HUES6 (cell line): ENCODE results near the gene NACC1.

Experiments used
- H3K27ac ChIP-seq: 2 replicates; pipeline ENCODE4 v1.7.0; 2013; ENCODE audit warnings: low read depth, mild to moderate bottlenecking, low read length, inconsistent platforms
- H3K27me3 ChIP-seq: 2 replicates; pipeline ENCODE4 v1.6.1; 2013; ENCODE audit warnings: low read length; ENCODE audit not compliant: control insufficient read depth, insufficient read depth
- H3K36me3 ChIP-seq: 2 replicates; pipeline ENCODE4 v1.6.1; 2013; ENCODE audit warnings: low read length; ENCODE audit not compliant: control insufficient read depth, insufficient read depth
- H3K4me1 ChIP-seq: 2 replicates; pipeline ENCODE4 v1.6.1; 2013; ENCODE audit warnings: low read length; ENCODE audit not compliant: control insufficient read depth, insufficient read depth
- H3K4me3 ChIP-seq: 2 replicates; pipeline ENCODE4 v1.5.1; 2013; ENCODE audit warnings: low read depth, low read length
- H3K9ac ChIP-seq: one replicate; pipeline ENCODE4 v1.6.1; 2013; ENCODE audit warnings: mild to moderate bottlenecking, low read length
- H3K9me3 ChIP-seq: 2 replicates; pipeline ENCODE4 v1.6.1; 2013; ENCODE audit warnings: low read depth, low read length; ENCODE audit not compliant: control insufficient read depth, insufficient read depth

Gene NACC1

DNA sequence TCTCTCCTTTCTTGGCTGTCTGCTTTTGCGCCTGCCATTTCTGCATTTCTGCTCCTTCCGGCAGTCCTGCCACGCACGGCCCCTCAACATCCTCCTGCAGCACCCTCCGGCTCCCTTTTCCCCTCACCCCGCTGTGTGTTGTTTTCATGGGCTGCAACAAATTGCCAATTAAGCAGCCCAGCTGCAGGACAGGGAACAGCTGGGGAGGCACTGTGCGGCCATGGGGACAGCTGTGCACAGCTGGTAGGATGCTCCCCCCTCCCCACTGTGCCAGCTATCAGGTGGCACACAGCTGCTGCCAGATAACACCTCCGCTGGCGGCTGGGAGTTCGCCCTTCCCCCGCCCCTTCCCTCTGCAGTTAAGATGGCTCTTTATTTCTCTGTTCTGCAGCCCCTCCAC is 40.8 kb upstream of the NACC1 start:
- peaks cover 23% of the 10 kb centered on the region for H3K27me3 ChIP-seq
- no peak overlapping the region for H3K9ac ChIP-seq
- H3K9me3 ChIP-seq = no peaks in the 10 kb centered on the region
- H3K27ac ChIP-seq = no peak overlapping the region
- no peaks in the 10 kb centered on the region for H3K36me3 ChIP-seq
- peaks cover 38% of the 10 kb centered on the region for H3K4me1 ChIP-seq
- H3K4me3 ChIP-seq = 0 out of 2 replicates have a peak overlapping the region, but pooled peaks have one; percentile 15

DNA sequence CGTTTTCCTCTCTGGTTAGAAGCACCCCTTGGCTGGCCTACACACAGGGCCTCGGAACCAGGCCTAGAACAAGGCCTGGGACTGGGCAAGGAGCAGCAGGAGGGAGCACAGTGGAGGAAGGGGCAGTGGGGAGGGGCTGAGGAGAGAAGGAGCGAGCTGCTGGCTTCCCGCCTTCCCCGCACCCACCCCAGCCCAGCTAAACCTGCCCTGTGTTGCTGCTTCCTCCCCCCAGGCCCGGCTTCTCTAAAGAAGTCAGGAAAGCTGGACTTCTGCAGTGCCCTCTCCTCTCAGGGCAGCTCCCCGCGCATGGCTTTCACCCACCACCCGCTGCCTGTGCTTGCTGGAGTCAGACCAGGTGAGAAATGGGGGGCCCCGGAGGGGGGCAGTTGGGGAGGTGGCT is 39.7 kb upstream of the NACC1 start:
- H3K36me3 ChIP-seq = no peaks in the 10 kb centered on the region
- H3K9me3 ChIP-seq = no peaks in the 10 kb centered on the region
- peaks cover 46% of the 10 kb centered on the region for H3K4me1 ChIP-seq
- peaks cover 24% of the 10 kb centered on the region for H3K27me3 ChIP-seq
- H3K4me3 ChIP-seq = no peak overlapping the region
- H3K9ac ChIP-seq = no peak overlapping the region
- no peak overlapping the region for H3K27ac ChIP-seq

DNA sequence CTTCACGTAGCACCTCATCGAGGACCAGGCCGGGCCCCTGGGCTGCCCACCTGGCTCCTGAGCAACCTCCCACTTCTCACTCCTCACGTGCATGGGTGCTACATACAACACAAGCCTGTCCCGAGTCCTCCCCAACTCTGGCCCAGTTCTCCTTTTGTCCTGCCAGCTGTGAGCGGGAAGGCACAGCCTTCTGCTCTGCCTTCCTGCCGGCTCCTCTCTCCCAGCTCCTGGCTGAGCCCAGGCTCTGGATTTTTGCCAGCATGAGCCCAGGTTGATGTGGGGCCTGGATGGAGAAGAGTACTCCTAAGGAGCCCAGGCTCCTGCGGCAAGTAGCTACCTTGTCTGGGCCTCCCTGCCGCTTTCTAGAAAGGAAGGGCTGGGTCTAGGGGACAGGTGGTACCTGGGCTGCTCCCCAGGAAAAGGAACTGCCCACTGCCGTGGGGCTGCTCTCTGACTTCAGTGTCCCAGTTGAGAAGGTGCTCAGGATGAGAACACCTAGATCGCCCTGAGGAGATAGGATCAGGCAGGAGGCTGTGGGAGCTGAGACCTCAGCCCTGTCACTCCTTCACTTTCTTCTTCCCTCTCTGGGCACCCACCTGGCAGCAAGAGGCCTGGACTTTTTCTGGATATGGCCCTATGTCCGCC is 39.0 kb upstream of the NACC1 start:
- Histone ChIP-seq H3K4me1 (peaks cover 49% of the 10 kb centered on the region), H3K9me3 (no peaks in the 10 kb centered on the region), H3K4me3 (no peak overlapping the region), H3K27ac (no peak overlapping the region), H3K27me3 (peaks cover 28% of the 10 kb centered on the region), H3K36me3 (no peaks in the 10 kb centered on the region), H3K9ac (no peak overlapping the region)

DNA sequence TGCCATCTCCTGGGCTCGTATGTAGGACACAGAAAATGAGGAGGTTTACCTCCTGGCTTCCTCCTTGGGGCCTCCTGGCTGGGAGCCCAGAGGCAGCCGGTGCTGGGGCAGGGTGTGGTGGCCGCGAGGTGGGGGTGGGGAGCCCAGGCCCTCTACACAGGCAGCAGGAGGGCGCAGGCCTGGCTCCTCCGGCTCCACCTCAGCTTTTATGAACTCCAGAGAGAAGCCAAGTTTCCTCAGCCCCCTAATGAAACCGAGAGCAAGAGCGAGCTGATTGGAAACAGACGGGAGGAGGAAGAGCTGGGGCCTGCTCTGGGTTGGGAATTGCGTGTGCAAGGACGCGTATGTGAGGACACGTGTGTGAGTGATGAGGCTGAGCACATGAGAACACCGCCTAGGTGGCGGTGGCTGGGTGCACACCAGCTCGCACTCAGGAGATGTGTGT is 38.5 kb upstream of the NACC1 start:
- H3K27ac ChIP-seq = no peak overlapping the region
- H3K36me3 ChIP-seq = no peaks in the 10 kb centered on the region
- no peaks in the 10 kb centered on the region for H3K9me3 ChIP-seq
- H3K9ac ChIP-seq = no peak overlapping the region
- peaks cover 49% of the 10 kb centered on the region for H3K4me1 ChIP-seq
- H3K4me3 ChIP-seq = no peak overlapping the region
- H3K27me3 ChIP-seq = peaks cover 28% of the 10 kb centered on the region

DNA sequence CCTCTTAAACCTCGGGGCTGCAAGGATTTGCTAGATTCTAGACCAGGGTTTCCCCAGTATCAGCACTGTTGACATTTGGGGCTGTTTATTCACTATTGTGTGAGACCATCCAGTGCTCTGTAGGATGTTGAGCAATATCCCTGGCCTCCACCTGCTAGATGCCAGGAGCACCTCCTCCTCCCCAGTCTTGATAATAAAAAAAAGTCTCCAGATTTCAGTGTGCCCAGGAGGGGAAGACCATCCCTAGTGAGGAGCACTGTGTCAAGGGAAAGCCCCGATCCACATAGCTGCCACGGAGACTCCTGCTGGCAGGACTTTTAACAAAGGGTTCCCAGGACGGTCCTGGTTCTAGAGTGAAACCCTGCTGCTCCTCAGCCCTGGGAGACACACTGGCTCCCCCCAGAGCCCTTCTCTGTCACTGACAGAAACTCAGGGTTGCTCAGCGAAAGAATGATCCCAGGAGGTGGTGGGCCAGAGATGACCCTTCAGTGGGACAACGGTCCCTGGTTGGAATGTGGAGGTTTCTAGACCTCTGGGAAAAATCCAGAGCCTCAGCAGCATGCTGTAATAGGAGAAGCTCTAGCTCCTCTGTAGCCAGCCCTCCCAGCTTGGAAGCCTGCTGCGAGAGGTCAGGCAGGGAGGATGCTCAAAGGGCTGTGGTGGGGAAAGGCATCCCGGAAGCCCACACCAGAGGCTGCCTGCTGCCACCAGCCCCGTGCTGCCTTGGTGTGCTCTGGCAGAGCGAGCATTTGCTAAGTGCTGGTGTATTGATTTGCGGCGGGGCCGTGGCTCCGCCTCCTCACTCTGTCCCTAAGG is 35.7 kb upstream of the NACC1 start:
- H3K27me3 ChIP-seq = peaks cover 18% of the 10 kb centered on the region
- no peaks in the 10 kb centered on the region for H3K9me3 ChIP-seq
- no peak overlapping the region for H3K4me3 ChIP-seq
- H3K4me1 ChIP-seq = peaks cover 35% of the 10 kb centered on the region
- no peak overlapping the region for H3K27ac ChIP-seq
- H3K9ac ChIP-seq = no peak overlapping the region
- H3K36me3 ChIP-seq = no peaks in the 10 kb centered on the region

DNA sequence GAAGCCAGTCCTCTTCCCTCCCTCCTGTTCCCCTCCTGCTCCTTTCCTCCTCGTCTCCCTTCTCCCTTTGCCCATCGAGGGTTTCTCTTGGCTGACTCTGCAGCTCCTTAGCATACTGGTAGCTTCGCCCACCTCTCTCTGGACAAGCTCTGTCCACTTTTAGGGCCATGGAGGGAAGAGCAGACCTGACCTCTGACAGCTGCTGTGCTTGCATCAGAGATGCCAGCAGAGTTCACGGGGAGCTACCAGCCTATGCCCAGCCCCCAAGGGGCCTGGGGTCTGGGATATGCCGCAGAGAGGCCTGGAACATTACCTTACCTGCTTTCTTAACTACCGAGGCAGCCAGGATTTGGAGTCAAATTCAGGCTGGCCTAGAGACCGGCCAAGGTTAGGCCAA is 35.1 kb upstream of the NACC1 start:
- peaks cover 19% of the 10 kb centered on the region for H3K27me3 ChIP-seq
- H3K9ac ChIP-seq = no peak overlapping the region
- no peak overlapping the region for H3K4me3 ChIP-seq
- no peak overlapping the region for H3K27ac ChIP-seq
- H3K9me3 ChIP-seq = no peaks in the 10 kb centered on the region
- no peaks in the 10 kb centered on the region for H3K36me3 ChIP-seq
- H3K4me1 ChIP-seq = peaks cover 29% of the 10 kb centered on the region

DNA sequence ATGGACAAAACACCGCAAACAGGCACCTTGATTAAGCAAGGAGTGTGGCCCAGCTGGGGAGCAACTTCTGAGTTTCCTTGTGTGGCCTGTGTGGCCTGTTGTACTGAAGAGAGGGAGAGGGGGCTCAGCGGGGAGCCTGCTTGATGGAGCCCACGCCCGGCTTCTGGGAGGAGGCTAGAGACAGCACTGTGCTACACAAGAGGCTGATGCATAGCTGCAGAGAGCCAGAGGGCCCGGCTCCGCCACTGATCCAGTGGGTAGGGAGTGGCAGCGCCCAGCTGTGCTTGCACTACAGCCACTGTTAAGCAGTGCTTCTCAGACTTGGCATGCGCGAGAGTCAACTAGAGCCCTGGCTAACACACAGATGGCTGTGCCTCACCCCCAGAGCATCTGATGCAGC is 34.4 kb upstream of the NACC1 start:
- peaks cover 19% of the 10 kb centered on the region for H3K27me3 ChIP-seq
- no peaks in the 10 kb centered on the region for H3K36me3 ChIP-seq
- H3K9ac ChIP-seq = no peak overlapping the region
- peaks cover 23% of the 10 kb centered on the region for H3K4me1 ChIP-seq
- no peak overlapping the region for H3K27ac ChIP-seq
- H3K4me3 ChIP-seq = no peak overlapping the region
- H3K9me3 ChIP-seq = no peaks in the 10 kb centered on the region

DNA sequence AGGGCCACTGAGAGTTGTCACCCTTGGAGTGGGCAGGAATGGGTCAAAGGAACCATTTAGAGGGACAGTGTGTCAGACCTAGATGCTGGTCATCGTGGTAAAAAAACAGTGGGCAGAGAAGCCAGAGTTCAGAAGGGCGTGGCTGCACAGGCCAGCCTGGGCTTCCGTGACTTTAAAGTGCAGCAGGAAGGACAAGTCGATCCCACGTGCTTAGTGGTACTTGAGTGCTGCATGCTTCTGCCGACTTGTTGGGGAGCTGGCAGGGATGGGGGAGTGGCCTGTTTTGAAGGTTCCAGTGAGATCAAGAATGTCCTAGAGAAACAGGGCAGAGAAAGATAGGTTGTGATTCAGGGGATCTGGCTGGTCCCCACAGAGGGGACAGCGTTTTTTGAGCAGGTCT is 32.4 kb upstream of the NACC1 start:
- H3K9me3 ChIP-seq = no peaks in the 10 kb centered on the region
- peaks cover 12% of the 10 kb centered on the region for H3K4me1 ChIP-seq
- no peak overlapping the region for H3K27ac ChIP-seq
- no peak overlapping the region for H3K4me3 ChIP-seq
- H3K36me3 ChIP-seq = no peaks in the 10 kb centered on the region
- peaks cover 23% of the 10 kb centered on the region; the same call in 1 of the 2 replicates for H3K27me3 ChIP-seq
- H3K9ac ChIP-seq = no peak overlapping the region

DNA sequence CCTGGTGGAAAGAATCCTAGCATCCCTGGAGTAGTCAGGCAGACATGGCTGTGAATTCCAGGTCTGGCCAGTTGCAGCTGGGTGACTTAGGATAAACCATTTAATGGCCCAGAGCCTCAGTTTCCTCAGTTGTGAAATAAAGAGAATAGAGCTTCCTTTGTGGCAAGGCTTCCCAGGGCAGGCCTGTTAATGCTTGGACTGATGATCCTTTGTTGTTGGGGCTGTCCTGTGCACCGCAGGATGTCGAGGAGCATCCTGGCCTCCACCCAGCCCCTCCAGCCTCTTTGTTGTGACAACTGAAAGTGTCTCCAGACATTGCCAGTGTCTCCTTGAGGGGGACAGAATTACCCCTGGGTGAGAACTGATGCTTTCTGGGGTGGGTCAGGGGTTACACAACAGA is 31.7 kb upstream of the NACC1 start:
- Histone ChIP-seq H3K9ac (no peak overlapping the region), H3K4me3 (no peak overlapping the region), H3K4me1 (peaks cover 18% of the 10 kb centered on the region), H3K27ac (no peak overlapping the region), H3K27me3 (peaks cover 26% of the 10 kb centered on the region; the same call in 1 of the 2 replicates), H3K9me3 (no peaks in the 10 kb centered on the region), H3K36me3 (no peaks in the 10 kb centered on the region)

DNA sequence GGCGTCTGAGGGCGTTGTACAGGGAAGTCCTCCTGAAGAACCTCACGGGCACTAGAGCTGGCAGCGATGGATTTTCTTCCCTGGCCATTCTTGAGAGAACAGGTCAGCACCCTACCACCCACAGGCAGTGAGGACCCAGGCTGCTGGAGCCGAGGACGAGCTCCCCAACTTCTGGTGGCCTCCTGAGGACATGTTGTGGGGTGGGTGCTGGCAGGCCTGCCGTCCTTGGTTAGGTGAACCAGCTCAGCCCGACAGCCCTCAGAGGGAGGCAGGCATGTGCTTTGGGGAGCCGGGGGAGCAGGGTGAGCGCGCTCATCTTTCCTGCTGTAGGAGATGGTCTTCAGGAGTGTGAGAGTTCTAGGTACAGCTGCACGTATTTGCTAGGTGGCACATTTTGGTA is 30.8 kb upstream of the NACC1 start:
- Histone ChIP-seq H3K9me3 (no peaks in the 10 kb centered on the region), H3K4me3 (no peak overlapping the region), H3K27me3 (peaks cover 36% of the 10 kb centered on the region; the same call in 1 of the 2 replicates), H3K27ac (no peak overlapping the region), H3K4me1 (peaks cover 28% of the 10 kb centered on the region), H3K9ac (no peak overlapping the region), H3K36me3 (no peaks in the 10 kb centered on the region)

DNA sequence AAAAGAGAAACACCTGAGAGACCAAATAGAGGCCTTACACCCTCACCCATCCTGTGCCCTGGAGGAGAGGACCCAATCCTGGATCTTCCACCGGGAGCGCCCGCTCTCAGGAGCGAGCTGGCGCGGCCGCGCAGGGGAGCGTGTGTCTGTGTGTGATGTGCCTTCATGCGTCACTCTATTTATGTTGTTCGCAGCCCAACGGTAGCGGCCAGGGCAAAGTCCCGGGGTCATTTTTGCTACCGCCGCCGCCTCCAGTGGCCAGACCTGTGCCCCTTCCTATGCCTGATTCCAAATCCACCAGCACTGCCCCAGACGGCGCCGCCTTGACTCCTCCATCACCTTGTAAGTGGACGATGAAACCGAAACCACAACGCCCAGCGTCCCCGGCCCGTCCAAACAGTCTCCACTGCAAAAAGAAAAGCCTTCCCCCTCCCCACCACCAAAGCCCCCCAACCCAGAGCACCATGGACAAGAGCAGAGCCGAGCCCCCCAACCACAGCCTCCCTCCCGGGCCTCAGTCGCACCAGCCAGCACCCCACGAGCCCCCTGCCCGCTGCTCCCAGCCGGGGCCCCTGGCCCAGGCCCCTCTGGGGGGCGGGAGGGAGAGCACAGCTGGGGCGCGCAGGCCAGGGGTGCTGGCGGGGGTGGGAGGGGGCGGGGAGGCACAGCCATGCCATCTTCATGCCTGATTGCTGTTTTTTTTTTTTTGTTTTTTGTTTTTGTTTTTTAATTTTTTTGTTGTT is 30.1 kb upstream of the NACC1 start:
- H3K27ac ChIP-seq = no peak overlapping the region
- no peak overlapping the region for H3K9ac ChIP-seq
- no peak overlapping the region for H3K4me3 ChIP-seq
- peaks cover 43% of the 10 kb centered on the region; the same call in 1 of the 2 replicates for H3K27me3 ChIP-seq
- H3K4me1 ChIP-seq = peaks cover 26% of the 10 kb centered on the region
- no peaks in the 10 kb centered on the region for H3K9me3 ChIP-seq
- no peaks in the 10 kb centered on the region for H3K36me3 ChIP-seq
